Calu3 (cell line): ENCODE data around the gene AHSA1. TPM values are rescaled to one million over a fixed set of nuclear protein-coding genes. Genes with fewer than 3 reads are reported as not detected.

Experiments
- BruUV-seq: library from RNA; stranded (reverse); fragments of 400-500 nt; replicated peaks from 2 replicates; lab custom pipeline; 2021; lab: Mats Ljungman, UMichigan
- CTCF ChIA-PET: fragments of 300-600 bp; sonication (Branson Sonifier 250); formaldehyde crosslinking; loops from one replicate; lab custom pipeline; 2022; ENCODE audit warnings: antibody characterized with exemption; lab: Charles Lee
- DNase-seq: peaks from one replicate; pipeline ENCODE4 v3.0.0; 2022
- H3K27ac Mint-ChIP-seq: one replicate; pipeline ENCODE4 v1.8.0; 2022; ENCODE audit warnings: mixed read lengths; ENCODE audit not compliant: unreplicated experiment
- H3K27me3 Mint-ChIP-seq: one replicate; pipeline ENCODE4 v1.8.0; 2022; ENCODE audit warnings: mixed read lengths; ENCODE audit not compliant: unreplicated experiment
- H3K36me3 Mint-ChIP-seq: one replicate; pipeline ENCODE4 v1.8.0; 2022; ENCODE audit warnings: mild to moderate bottlenecking, moderate library complexity, mixed read lengths; ENCODE audit not compliant: insufficient read depth, unreplicated experiment
- H3K4me1 Mint-ChIP-seq: one replicate; pipeline ENCODE4 v1.8.0; 2022; ENCODE audit warnings: mild to moderate bottlenecking, low read depth, mixed read lengths; ENCODE audit not compliant: unreplicated experiment
- H3K4me3 Mint-ChIP-seq: one replicate; pipeline ENCODE4 v1.8.0; 2022; ENCODE audit warnings: mild to moderate bottlenecking, low read depth, moderate library complexity, mixed read lengths; ENCODE audit not compliant: unreplicated experiment
- H3K9me3 Mint-ChIP-seq: one replicate; pipeline ENCODE4 v1.8.0; 2022; ENCODE audit warnings: low read depth, mixed read lengths; ENCODE audit not compliant: unreplicated experiment
- CTCF ChIP-seq: fragments of 200-600 bp; IDR thresholded peaks from one replicate; pipeline ENCODE4 v1.8.0; 2022; ENCODE audit warnings: antibody characterized with exemption; ENCODE audit not compliant: unreplicated experiment
- intact Hi-C: fragments of 100-400 bp; cut with micrococcal nuclease; formaldehyde crosslinking; loops from one replicate; pipeline ENCODE4 v1.10.0; 2022; ENCODE audit not compliant: unreplicated experiment
- total RNA-seq: library from RNA; stranded (reverse); gene quantifications from 2 replicates; pipeline ENCODE4 v1.2.3, GENCODE V29; 2022

Gene AHSA1
- total RNA-seq, 1 experiment from 2014 or later, result 287 TPM

- H3K27me3 Mint-ChIP-seq, result peaks cover 13% of the 10 kb centered on the region
- H3K4me3 Mint-ChIP-seq, result no peak overlapping the region
- TF ChIP-seq CTCF, result no peak
- no peaks in the 10 kb centered on the region for H3K4me1 Mint-ChIP-seq
- CTCF ChIA-PET, result no interaction called here
- H3K9me3 Mint-ChIP-seq, result no peaks in the 10 kb centered on the region
- DNase-seq, result no peak
- H3K36me3 Mint-ChIP-seq, result no peaks in the 10 kb centered on the region
- no TSS peak for BruUV-seq
- intact Hi-C loops, result no loop called here
- no peak overlapping the region for H3K27ac Mint-ChIP-seq
These were observed 33.2 kb downstream of the AHSA1 start for GRCh38 chr14:77491056-77491455.

- no peak for DNase-seq
- H3K9me3 Mint-ChIP-seq, result no peaks in the 10 kb centered on the region
These were observed 37.4 kb downstream of the AHSA1 start for GRCh38 chr14:77495334-77495733.

GRCh38 chr14:77498120-77498979 is 40.5 kb downstream of the AHSA1 start, which contains the start of gene ISM2:
Gene ISM2, minus strand, starts transcription at chr14:77498816. Its CDS starts 23 bp downstream, at chr14:77498793.
- no TSS peak for BruUV-seq
- H3K27me3 Mint-ChIP-seq, result peaks cover 33% of the 10 kb centered on the region
- CTCF ChIA-PET, result interaction anchor here (0.7 to 0.8 kb wide), 2 partner anchors 40 to 197 kb away, joined by 3 read pairs; no protein-coding TSS in a partner anchor
- H3K36me3 Mint-ChIP-seq, result peaks cover 6% of the 10 kb centered on the region
- H3K4me1 Mint-ChIP-seq, result no peaks in the 10 kb centered on the region
- intact Hi-C loops, result no loop called here
- H3K27ac Mint-ChIP-seq, result no peak within 1 kb of the TSS
- no peaks in the 10 kb centered on the region for H3K9me3 Mint-ChIP-seq
- DNase-seq, result peak; percentile 36
- no peak for TF ChIP-seq CTCF
- H3K4me3 Mint-ChIP-seq, result peak within 1 kb of the TSS; percentile 58

More at GRCh38 chr14:77495334-77495733, 37.4 kb downstream of the AHSA1 start:
- peaks cover 31% of the 10 kb centered on the region for H3K27me3 Mint-ChIP-seq
- TF ChIP-seq CTCF, result no peak
- CTCF ChIA-PET, result no interaction called here
- no peaks in the 10 kb centered on the region for H3K4me1 Mint-ChIP-seq
- intact Hi-C loops, result no loop called here
- H3K36me3 Mint-ChIP-seq, result peaks cover 6% of the 10 kb centered on the region
- no TSS peak for BruUV-seq
- no peak overlapping the region for H3K27ac Mint-ChIP-seq
- no peak overlapping the region for H3K4me3 Mint-ChIP-seq

GRCh38 chr14:77498984-77499527 is 41.2 kb downstream of the AHSA1 start:
- Mint-ChIP-seq H3K4me1 (no peaks in the 10 kb centered on the region), H3K27me3 (peaks cover 33% of the 10 kb centered on the region), H3K4me3 (peak overlapping the region; percentile 58), H3K27ac (no peak overlapping the region), H3K9me3 (no peaks in the 10 kb centered on the region), H3K36me3 (peaks cover 6% of the 10 kb centered on the region)
- no TSS peak for BruUV-seq
- DNase-seq, result no peak
- intact Hi-C loops, result no loop called here
- no peak for TF ChIP-seq CTCF
- CTCF ChIA-PET, result interaction anchor here (0.8 kb wide), 1 partner anchor 40 kb away, joined by 3 read pairs; no protein-coding TSS in a partner anchor
